Right renal pelvis (tissue), 4 donors: ENCODE results near the gene NXPH2. TPM values are rescaled to one million over a fixed set of nuclear protein-coding genes. Genes with fewer than 3 reads are reported as not detected.
A peak's percentile ranks its signal among the peaks of the same experiment; 100 is the strongest.

Experiments used
- DNase-seq, 4 donors: peaks; one replicate each; pipeline ENCODE4 v3.0.0-alpha.2; 2013; ENCODE audit warnings: low read depth in 4 of 4, low spot score in 3 of 4, missing footprints in 1 of 4
- polyA plus RNA-seq, 4 donors: library from polyadenylated mRNA; unstranded; fragments of 120-200 nt; gene quantifications; one replicate each; pipeline ENCODE4 v1.2.1, GENCODE V29; 2013; ENCODE audit not compliant: insufficient read length in 4 of 4

NXPH2 gene
- 1 to 10 TPM; 4.1 to 6.7 (median 5.3) TPM for polyA plus RNA-seq

GRCh38 chr2:138779781-138780445, at the start of gene NXPH2:
TSS of gene NXPH2 (minus strand) at chr2:138780390. CDS start at chr2:138780241, 149 bp downstream.
- DNase-seq: no peak

GRCh38 chr2:138829326-138829919, 49.2 kb upstream of the NXPH2 start:
- DNase-seq: peak in 2 of 4 donors; percentile 7 to 8

GRCh38 chr2:138827426-138828054, 47.4 kb upstream of the NXPH2 start:
- DNase-seq: peak; percentile 42 to 51 (median 44)

GRCh38 chr2:138823666-138824065, 43.5 kb upstream of the NXPH2 start:
- DNase-seq: no peak

DNA sequence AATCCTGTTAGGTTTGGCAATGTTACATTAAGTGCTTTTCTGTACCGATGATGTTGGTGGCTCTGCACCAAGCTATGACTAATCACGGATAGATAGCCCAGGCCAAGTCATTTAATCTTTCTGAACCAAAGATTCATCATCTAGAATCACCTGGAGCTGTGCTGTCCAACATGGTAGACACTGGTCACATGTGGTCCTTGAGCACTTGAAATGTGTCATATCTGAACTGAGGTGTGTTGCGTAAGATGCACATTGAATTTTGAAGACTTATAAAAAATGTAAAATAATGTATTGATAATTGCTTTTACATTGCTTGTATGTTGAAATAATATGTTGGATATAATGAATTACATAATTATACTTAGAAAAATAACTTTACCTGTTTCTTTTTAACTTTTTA, 39.8 kb upstream of the NXPH2 start:
- DNase-seq: no peak

DNA sequence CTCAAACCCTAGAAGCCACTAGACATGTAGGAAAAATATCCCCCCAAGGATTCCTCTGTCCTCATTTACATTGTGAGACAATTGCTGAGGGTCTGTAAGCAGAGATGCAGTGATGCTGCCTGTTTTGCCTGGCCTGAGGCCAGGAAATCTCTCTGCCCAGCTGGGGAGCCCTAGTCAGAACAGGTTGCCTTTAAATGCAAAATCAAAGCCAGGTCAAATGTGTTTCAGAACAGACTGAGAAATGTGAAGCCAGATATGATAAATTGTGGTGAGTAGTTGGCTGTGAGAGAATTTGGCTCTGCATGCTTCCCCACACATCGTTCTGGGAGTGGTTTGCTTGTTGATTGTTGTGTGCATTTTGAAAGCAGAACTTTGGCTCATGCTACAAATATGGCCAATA, 38.4 kb upstream of the NXPH2 start:
- no peak for DNase-seq

DNA sequence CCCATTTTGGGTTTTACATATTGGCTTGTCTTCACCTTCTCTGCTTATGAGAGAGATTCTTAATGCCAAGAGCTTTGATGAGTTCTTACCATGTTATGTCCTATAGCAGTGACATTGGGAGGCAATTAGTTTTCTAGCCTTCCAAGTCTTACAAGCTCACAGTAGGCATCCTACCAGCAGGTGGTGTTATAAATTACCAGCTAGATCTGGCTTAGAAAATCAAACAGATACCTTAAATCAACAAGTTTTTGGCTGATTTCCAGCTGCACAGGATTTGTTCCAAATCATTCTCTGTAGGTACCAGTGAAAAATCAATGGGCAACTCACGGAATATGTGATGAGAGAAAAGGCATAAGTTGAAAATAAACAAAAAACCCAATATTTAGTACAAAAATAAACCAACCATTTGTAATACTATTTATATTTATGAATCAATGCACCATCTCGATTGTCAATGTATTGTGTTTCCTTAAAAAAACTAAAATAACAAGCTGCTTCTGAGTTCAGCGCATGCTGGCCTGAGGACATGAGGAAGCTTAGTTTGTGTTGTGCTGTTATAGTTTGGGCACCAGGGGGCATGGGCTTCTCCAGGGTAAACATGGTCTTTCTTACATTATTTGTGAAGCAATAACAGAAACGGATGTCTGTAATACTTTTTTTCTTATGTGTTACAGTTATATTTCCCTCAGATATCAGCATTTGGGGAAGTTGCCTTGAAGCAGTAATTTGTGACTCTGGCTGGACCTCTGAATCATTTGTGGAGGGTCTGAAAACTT, 34.1 kb upstream of the NXPH2 start:
- DNase-seq: no peak

DNA sequence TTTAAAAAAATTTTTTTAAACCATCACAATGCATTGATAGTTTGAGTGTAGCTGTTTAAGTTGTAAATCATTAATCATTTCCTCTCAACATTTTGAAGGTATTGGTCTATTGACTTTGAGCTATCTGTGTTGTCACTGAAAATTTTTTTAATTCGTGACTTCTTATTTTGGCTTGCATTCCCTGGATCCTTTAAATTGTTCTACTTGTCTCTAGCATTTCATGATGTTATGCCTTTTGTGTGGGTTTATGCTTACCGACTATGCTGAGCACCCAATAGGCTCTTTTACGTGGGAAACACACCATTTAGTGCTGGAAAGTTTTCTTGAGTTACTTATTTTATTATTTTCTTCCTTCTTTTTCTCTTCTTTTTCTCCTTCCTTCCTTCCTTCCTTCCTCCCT, 31.2 kb upstream of the NXPH2 start:
- DNase-seq: no peak

- DNase-seq: no peak
These were observed 14.5 kb upstream of the NXPH2 start for GRCh38 chr2:138794724-138795123.

GRCh38 chr2:138787053-138787666, 7.0 kb upstream of the NXPH2 start:
- DNase-seq: peak in 1 of 4 donors; percentile 23

- no peak for DNase-seq
These were observed 2.2 kb upstream of the NXPH2 start for GRCh38 chr2:138782383-138782782.

DNA sequence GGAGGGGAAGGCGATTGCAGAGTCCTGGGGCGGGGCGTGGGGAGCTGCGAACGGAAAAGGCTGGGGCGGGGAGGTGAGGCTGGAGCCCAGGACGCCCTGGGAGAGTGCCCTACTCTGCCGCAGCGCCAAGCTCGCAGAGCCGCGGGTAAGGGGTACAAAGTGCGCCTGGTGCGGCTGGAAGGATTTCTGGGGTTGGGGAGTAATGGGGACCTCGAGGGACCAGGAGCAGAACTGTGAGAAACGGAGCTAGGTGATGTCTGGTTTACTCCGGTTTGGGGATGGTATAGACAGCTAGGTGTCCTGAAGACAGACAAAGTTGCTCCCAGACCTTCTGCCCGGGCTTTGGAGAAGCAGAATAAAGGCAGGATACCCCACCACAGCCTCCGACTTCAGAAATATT, 718 bp upstream of the NXPH2 start:
- DNase-seq: no peak

- no peak for DNase-seq
These were observed 273 bp upstream of the NXPH2 start for GRCh38 chr2:138780446-138780880.

DNA sequence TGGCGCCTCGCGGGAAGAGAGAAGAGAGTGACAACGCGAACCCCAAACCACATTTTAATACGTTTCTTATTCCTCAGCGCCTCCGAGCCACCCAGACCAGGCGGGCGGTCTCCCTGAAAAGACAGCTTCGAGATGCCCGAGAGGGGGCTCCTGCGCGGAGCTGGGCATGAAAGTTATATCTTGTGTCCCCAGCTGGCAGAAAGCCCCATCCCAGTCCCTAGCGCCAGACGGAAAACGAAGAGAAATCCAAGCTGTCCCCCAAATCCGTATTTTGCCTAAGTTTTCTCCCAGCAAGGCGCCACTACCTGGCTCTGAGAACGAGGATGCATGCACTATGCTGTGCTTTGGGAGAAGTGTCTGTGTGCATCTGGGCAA, 797 bp downstream of the NXPH2 start:
- DNase-seq: no peak

GRCh38 chr2:138777996-138778395, 2.2 kb downstream of the NXPH2 start:
- no peak for DNase-seq

DNA sequence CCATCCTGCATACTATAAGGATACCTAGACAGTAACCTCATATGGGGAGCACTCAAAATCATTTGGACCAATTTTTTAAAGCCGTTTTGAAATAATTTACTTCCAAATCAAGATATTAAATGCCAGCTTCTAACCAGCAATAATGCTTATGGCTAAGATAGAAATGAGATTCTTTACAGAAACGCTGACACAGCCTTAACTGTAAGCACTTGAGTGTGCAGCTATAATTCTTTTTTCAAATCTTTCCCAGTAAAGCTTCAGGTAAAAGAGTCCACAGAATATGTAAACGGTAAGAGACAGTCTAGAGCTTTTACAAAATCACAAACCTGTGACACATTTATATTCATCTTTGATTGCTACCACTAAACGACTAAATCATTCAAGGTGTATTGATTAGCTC, 4.5 kb downstream of the NXPH2 start:
- no peak for DNase-seq

DNA sequence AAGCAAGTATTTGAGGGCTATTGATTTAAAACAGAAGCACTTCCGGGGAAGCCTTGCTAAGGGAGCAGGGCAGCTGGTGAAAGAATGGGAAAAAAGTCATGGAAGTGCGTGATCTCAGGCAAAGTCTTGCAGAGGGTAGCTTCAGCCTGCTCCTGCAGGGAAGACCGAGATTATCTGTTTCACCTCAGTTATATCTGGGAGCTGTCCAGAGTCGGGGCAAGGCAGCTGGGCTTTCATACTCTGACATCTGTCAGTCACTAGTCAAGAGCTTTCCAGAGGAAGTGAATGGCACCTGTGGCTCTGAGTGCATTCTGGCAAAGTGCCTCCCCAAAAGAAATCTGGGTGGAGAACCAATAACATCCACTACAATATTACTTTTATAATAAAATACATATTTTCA, 8.7 kb downstream of the NXPH2 start:
- DNase-seq: no peak

DNA sequence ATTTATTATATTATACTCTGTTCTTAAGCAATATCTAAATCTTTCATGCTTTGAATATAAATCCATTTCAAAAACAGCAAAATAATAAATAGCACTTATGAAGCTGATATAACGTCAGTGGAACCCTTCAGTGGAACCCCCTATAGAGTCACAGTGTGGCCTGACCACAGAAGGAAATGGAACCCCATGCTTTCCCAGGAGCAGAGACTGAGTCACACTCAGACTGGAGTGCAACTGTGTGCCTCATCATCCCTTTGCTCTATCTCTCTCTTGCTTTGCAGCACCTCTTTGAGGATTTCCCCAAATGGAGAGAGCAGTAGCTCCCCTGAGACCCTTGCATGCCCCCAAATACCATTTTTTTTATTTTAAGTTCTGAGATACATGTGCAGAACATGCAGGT, 13.1 kb downstream of the NXPH2 start:
- DNase-seq: no peak

DNA sequence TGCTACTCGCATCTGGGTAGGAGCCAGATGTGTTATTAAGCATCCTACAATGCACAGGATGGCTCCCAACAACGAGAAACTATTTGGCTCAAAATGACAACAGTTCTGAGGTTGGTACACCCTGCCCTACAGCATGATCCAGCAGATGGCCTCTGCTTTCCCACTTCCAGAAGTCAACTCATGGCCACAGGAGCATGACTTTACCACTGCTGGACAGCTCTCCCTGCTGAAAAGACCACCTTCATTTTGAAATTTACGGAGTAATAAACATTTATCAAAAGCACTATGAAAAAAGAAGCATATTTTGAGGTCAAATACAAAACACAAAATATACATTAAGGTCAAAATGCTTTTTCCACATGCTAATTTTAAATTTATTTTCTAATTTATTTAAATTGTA, 13.7 kb downstream of the NXPH2 start:
- DNase-seq: no peak

GRCh38 chr2:138763971-138764370, 16.2 kb downstream of the NXPH2 start:
- DNase-seq: no peak

DNA sequence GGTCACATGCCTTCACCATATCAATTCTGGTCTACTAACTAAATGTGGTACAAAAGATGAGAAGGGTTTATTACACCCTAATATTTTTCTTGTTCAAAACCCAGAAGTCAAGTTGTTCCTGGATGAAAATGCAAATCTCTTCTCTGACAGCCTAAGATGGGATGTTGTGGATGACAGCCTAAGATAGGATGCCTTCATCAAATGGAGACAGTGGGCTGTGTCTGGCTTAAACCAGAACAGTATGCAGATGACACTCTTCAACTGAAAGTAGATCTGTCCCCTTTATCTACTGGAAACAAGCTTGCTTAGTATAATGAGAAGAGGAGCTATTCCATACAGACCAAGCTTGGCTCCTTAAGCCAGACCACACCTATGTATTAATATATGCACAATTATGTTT, 17.7 kb downstream of the NXPH2 start:
- DNase-seq: no peak
